ENCODE results near the gene PKN1.

The PKN1 gene

DNA sequence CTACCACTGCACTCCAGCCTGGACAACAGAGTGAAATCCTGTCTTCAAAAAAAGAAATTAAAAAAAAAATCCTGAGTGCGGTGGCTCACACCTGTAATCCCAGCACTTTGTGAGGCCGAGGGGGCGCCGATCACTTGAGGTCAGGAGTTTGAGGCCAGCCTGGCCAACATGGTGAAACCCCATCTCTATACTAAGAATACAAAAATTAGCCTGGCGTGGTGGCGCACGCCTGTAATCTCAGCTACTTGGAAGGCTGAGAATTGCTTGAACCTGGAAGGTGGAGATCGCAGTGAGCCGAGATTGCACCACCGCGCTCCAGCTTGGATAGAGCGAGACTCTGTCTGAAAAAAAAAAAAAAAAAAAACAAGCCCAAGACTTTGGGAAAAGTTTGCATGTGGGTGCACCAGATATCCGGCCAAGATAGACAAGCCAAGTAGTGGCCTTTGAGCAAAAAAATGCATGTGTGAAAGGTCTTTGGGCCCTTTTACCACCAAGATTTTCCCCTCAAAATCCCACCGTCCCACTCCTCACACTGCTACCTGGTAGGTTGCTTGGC lies 79.4 kb downstream of the PKN1 start:
- H3K4me3 ChIP-seq (ENCODE audit: low read depth, low read length): no peak overlapping the region
- TF ChIP-seq, protein P1, sequence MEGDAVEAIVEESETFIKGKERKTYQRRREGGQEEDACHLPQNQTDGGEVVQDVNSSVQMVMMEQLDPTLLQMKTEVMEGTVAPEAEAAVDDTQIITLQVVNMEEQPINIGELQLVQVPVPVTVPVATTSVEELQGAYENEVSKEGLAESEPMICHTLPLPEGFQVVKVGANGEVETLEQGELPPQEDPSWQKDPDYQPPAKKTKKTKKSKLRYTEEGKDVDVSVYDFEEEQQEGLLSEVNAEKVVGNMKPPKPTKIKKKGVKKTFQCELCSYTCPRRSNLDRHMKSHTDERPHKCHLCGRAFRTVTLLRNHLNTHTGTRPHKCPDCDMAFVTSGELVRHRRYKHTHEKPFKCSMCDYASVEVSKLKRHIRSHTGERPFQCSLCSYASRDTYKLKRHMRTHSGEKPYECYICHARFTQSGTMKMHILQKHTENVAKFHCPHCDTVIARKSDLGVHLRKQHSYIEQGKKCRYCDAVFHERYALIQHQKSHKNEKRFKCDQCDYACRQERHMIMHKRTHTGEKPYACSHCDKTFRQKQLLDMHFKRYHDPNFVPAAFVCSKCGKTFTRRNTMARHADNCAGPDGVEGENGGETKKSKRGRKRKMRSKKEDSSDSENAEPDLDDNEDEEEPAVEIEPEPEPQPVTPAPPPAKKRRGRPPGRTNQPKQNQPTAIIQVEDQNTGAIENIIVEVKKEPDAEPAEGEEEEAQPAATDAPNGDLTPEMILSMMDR (conservative IDR thresholded peaks at IDR 0.05; ENCODE audit: low read depth, low read length): no peak
- no peak for DNase-seq (ENCODE audit: low read depth)

DNA sequence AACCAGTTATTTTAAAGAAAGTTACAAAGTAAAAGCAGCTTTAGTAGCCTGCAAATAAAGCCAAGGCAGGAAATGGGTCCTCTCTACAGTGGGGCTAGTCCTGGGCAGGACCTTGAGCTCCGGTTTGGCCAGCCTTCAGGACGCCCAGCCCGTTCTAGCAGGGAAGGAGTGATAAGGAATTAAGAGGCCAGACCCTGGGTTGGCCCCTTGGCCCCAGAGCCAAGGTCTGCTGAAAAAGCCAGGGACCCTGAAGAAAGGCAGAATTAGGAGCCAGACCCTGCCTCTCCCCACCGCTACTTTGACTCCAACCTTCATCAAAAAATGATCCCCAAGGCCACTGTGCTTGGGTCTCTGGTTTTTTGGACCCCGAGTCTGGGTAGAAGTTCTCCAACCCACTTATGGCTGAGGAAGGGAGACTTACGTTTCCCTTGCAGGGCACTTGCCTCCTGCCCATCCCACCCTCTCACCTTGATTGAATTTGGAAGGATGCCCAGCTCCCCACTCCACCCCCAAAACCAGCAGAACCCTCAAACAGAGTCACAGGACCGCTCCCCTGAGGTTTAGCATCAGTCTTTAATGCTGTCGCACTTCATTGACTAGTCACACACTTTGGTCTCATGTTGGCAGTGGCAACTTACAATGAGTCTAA lies 81.2 kb downstream of the PKN1 start:
- DNase-seq (ENCODE audit: low read depth): no peak
- TF ChIP-seq, protein P1 (conservative IDR thresholded peaks at IDR 0.05; ENCODE audit: low read depth, low read length): no peak
- no peak overlapping the region for H3K4me3 ChIP-seq (ENCODE audit: low read depth, low read length)

DNA sequence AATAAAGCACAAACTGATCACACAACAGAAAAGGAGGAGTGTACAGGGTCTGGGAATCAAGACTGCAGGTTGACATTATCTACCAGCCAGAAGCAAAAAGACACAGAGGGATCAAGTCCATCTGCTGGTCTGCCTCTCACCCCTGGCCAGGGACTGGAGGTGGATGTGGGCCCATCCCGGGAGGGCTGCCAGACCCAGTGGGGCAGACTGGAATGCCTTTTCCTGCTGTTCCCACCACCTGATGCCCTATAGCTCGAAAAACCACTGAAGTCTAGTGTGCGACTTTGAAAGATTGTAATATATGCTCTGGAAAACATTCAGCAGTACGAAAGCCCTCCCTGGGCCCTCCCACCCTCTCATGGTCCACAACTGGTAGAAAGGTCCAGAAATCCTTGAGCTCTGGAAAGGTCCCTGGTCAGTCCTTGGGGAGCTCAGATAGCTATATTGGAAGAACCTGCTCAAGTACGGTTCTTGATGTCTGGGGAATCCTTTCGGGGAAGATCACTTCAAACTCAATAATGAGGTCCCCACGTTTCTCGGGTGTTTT lies 82.5 kb downstream of the PKN1 start:
- DNase-seq (ENCODE audit: low read depth): no peak
- H3K4me3 ChIP-seq (ENCODE audit: low read depth, low read length): peak overlapping the region; percentile 96
- TF ChIP-seq, protein P1 (conservative IDR thresholded peaks at IDR 0.05; ENCODE audit: low read depth, low read length): no peak

DNA sequence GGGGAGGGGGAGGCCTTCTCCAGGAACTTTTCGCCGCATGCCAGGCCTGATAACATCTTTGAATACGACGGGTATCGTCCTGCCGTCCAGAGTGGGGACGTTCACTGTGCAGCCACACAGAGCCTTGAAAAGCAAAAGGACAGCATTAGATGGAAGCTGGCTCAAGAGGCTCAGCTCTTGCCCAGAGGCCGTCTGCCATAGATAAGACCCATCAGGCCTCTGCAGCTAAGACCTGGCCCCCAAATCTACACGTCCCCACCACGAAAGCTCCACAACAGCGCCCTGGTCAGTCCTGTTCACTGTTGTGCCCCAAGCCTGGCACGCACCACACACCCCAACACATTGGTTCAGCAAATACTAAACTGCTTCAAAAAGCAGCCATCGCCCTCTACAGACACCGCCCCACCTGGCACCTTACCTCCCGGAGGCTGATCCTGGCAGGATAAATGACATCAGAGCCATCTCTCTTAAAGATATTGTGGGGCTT lies 83.0 kb downstream of the PKN1 start:
- TF ChIP-seq, protein P1 (conservative IDR thresholded peaks at IDR 0.05; ENCODE audit: low read depth, low read length): no peak
- DNase-seq (ENCODE audit: low read depth): no peak
- H3K4me3 ChIP-seq (ENCODE audit: low read depth, low read length): peak overlapping the region; percentile 96

DNA sequence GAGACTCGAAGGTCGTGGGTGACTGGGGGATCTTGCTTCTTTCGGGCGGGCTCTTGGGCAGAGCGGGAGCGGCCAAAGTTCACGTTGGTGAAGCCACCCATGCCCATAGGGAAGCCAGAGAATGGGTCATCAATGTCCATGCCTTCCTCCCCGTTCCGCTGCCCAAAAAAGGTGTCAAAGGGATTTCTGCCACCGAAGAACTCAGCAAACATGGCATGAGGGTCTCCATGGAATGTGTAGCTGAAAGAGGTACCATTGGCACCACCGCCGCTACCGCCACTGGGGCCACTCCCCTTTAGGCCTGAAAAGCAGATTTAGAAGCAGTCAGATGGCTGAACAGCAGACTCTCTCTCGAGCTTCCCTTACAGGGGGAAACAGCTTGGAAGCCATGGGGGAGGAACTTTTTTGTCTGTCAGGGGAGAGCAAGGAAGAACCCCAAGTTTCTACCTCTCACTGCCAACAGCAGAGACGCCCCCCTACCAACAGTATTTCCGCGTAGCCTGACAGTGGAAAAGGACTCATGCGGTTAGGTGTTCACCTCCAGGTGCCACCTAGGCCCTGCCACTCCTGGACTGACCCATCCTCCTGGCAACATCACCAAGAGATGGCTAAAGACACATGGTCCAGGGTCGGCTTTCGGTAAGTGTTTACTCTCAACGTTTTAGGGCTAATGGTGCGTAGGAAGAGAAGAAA lies 83.8 kb downstream of the PKN1 start:
- no peak for DNase-seq (ENCODE audit: low read depth)
- TF ChIP-seq, protein P1 (conservative IDR thresholded peaks at IDR 0.05; ENCODE audit: low read depth, low read length): no peak
- H3K4me3 ChIP-seq (ENCODE audit: low read depth, low read length): peak overlapping the region; percentile 96

DNA sequence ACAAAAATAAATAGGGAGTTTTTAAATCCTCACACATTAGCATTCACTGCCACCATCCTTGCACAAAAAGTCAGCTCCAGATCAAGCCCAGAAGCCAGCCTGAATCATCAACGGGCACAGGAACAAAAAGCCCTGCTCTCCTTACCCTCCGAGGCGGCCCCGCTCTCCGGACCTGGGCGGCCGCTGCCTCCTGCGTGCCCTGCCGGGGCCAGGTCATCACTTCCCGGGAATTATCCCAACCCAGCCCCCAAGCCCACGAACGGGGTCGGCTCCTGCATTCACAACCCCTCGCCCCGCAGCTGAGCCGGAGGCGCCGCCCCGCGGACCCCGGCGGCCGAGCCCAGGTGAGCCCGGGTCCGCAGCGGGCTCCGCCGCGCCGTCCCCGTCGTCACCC lies 84.3 kb downstream of the PKN1 start:
- H3K4me3 ChIP-seq (ENCODE audit: low read depth, low read length): peak overlapping the region; percentile 96
- no peak for DNase-seq (ENCODE audit: low read depth)

More for the DNA sequence above, 84.3 kb downstream of the PKN1 start:
- TF ChIP-seq, protein P1 (conservative IDR thresholded peaks at IDR 0.05; ENCODE audit: low read depth, low read length): no peak

All from choroid plexus epithelial cell (primary cell).